GM03348 (cell line): ENCODE measurements around the gene CXCR4.
"Not testable (repeated sequence)": the region's sequence is repeated elsewhere in the genome, so short reads cannot be mapped to it uniquely, and the experiment has no call there.

Experiments
- DNase-seq: peaks from one replicate; pipeline ENCODE4 v3.0.0; 2012; ENCODE audit warnings: low spot score

CXCR4 gene

GRCh38 chr2:136114382-136114781 lies 3.6 kb downstream of the CXCR4 start:
- no peak for DNase-seq

GRCh38 chr2:136113209-136113971 lies 4.6 kb downstream of the CXCR4 start:
- no peak for DNase-seq

DNA sequence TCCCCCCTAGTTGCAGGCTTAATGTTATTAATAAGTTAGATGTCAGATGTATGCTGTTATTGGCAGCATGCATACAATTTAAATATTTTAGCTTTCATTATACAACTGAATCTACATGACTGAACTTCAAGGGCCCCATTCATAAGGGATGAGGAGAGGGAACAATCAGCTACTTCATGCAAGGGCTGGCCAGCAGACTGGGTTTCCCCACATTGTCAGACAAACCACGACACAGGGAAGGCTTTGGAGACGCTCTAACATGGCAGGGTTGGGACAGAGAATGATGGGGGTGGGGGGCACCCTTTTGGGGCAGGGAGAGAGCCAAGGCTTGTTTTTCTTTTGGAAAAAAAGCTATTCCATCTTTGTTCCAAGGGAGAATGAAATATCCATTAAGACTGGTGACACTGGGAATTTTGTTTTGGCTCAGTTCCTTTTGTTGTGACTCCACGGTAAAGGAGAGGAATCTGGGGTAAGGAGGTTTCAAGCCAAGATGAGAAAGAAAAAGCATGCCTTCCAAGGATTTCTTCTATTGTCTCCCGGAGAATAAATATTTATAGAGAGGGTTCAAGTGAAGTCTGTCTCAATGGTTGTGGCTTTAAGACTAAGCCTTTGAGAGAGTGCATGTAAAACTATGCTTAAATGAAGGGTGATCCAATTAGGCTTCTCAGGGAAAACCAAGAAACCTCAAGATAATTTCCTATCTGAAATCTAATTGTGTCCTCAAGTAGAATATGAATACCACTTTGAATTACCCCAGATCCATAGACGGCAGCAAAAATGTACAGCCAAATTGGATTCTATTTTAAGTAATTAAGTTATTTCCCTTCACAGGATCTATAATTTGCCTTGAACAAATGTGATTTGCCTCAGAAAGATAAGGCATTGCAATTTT lies 5.4 kb downstream of the CXCR4 start:
- DNase-seq, result no peak

GRCh38 chr2:136111711-136112110 lies 6.2 kb downstream of the CXCR4 start:
- no peak for DNase-seq

GRCh38 chr2:136110526-136110925 lies 7.4 kb downstream of the CXCR4 start:
- DNase-seq, result no peak

- no peak for DNase-seq
These were observed 9.5 kb downstream of the CXCR4 start for GRCh38 chr2:136108463-136108862.

GRCh38 chr2:136107051-136108033 lies 10.6 kb downstream of the CXCR4 start:
- no peak for DNase-seq

DNA sequence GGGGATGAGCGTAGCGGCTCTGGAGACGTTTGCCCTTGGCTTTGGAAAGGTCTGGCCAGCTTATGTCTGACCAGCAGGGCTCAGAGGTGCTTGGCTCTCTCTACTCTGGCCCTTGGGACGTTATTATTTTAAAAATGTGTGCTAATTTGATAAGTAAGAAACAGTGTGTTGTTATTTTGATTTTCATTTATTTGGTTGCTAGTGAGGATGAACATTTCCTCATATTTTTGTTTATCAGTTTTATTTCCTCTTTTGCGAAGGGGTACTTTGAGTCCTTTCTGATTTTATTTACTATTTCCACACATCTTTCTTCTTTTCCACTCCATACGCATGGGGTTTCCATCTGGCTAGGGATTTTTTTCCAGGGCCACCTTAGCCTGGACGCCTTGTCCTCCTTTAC lies 11.4 kb downstream of the CXCR4 start:
- no peak for DNase-seq

- no peak for DNase-seq
These were observed 13.0 kb downstream of the CXCR4 start for GRCh38 chr2:136104977-136105376.

- DNase-seq, result no peak
These were observed 16.9 kb downstream of the CXCR4 start for GRCh38 chr2:136101042-136101441.

- DNase-seq, result no peak
These were observed 19.5 kb downstream of the CXCR4 start for GRCh38 chr2:136098441-136098840.

DNA sequence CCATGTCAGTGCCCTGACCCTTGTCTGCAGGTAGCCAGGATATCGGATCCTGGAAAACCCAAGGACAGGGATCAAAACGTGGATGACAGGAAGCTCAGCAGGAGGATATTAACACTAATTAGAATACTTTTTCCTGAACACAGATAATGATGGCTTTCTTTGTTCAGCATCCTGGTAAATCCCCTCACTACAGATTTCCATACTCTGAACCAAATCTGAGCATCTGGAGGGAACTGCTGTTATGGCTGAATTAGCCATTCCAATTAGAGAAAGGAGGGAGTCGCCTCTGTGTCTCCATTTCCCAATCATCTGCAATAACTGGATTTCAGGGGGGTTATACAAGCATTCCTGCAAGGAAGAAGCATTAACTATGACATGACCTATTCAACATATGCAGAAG lies 24.4 kb downstream of the CXCR4 start:
- DNase-seq, result no peak

- no peak for DNase-seq
These were observed 26.1 kb downstream of the CXCR4 start for GRCh38 chr2:136091899-136092298.

DNA sequence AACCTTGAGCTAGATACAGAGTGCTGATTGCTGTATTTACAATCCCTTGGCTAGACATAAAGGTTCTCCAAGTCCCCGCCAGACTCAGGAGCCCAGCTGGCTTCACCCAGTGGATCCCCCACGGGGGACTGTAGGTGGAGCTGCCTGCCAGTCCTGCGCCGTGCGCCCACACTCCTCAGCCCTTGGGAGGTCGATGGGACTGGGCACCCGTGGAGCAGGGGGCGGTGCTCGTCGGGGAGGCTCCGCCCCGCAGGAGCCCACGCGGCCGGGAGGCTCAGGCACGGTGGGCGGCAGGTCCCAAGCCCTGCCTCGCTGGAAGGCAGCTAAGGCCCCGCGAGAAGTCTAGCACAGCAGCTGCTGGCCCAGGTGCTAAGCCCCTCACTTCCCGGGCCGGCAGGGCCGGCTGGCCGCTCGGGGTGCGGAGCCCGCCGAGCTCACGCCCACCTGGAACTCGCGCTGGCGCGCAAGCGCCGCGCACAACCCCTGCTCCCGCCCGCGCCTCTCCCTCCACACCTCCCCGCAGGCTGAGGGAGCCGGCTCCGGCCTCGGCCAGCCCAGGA lies 30.0 kb downstream of the CXCR4 start:
- DNase-seq, result not testable (repeated sequence)

- no peak for DNase-seq
These were observed 31.5 kb downstream of the CXCR4 start for GRCh38 chr2:136086253-136087016.

DNA sequence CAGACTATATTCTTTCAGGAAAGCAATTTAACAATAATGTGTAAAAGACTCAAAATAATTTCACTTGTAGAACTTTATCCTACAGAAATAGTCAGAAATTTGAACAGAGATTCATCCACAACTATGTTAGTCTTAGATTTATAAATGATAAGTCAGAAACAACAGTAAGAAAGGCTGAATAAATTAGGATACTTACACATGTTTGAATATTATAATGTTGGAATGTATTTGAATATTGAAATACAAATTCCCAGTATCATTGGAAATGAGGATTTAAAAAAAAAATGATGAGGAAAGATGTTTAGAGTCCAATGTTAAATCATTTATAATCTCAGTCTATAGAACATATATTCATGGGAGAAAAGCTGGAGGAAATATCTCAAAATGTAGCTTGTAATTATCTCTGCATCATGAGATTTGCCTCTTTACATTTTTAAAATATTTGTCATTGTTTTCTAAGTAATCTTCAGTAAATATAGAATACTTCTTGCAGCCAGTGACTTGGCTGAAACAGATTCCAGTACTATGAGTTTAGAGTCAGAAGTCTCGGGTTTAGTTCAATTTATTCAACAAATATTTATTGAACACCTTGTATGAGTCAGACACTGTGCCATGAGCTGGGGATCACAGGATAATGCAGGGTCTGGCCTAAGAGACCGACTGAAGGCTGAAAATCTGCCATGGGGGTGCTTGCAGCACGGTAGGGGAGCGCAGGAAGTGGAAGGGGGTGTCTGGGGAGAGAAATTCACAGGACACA lies 32.3 kb downstream of the CXCR4 start:
- no peak for DNase-seq

DNA sequence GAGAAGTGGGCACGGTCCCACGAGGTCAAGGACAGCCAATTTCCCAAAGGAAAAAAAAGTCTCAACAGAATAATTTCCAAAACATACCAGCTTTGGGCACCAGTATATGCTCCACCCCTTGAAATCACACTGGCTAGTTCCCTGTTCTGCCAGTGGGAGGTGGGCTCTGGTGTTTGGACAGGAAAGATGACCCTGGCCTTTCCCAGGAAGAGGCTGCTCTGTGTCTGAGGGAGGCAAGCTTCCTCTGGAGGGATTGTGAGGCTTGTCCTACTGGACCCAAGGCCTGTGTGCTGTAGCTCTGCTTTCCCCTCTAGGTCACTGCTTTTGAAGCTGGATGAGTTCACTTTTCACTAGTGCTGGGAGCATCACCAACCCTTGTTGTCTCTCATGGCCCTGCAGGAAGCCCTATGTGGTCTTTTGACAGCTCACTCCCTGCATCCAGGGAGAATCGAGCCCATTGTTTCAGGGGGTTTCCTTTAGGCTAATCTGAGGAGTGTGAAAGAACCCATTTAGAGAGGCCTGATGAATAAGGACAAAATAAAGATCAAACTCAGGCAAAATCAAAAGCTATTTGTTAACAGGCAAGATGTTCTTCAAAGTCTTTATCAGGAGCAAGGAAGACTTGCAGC lies 36.3 kb downstream of the CXCR4 start:
- no peak for DNase-seq

DNA sequence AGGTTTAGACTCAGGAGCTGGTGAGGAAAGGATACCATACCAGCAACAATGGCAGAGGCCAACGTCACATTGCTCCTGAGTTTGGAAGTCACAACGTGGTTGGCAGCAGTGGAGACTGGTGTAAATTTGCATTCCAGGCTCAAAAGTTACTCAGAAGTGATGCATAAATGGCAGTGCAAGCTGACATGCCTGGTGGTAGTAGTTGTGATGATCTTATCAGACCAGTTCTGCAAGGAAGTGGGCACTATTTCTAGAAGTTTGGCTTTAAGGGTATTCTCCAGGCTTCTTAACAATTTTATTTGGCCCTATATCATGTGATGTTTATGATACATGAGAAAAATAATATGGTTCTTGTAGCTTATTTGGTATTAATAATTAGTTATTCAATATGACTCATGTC lies 37.8 kb downstream of the CXCR4 start:
- DNase-seq, result no peak

GRCh38 chr2:136077107-136077506 lies 40.8 kb downstream of the CXCR4 start:
- DNase-seq, result no peak

DNA sequence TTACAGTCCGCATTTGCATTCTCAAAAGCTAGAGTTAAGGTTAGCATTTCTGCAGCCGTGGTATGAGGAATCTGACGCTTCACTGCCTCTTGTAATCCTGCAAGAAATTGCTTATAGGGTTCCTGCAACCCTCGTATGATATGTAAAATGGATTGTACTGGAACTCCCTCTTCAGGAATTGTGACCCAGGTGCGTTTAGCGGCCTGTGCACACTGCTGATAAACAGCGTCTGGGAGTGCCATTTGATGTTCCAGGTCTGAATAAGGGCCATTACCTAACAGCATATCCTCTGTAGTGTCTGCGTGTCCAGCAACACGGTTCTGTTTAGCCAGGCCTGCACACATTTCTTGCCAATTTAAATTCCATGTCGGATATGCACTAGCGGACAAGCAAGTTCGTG lies 42.5 kb downstream of the CXCR4 start:
- DNase-seq, result no peak
